D721Med (cell line): ENCODE measurements around the gene ELP2.
"Not testable (repeated sequence)": the region's sequence is repeated elsewhere in the genome, so short reads cannot be mapped to it uniquely, and the experiment has no call there.

Experiments
- DNase-seq: peaks from one replicate; pipeline ENCODE4 v3.0.0; 2011; ENCODE audit warnings: low spot score; ENCODE audit not compliant: insufficient read length
- FAIRE-seq: peaks from 2 replicates; lab custom pipeline; 2011; peaks lifted over from hg19 to GRCh38; lab: Jason Lieb, UNC
- TF ChIP-seq, protein P1 (sequence below): IDR thresholded peaks from 2 replicates; pipeline ENCODE4 v1.5.1; 2012; ENCODE audit warnings: mild to moderate bottlenecking, control low read depth; ENCODE audit not compliant: insufficient read depth; ENCODE audit errors: missing control alignments

Gene ELP2

DNA sequence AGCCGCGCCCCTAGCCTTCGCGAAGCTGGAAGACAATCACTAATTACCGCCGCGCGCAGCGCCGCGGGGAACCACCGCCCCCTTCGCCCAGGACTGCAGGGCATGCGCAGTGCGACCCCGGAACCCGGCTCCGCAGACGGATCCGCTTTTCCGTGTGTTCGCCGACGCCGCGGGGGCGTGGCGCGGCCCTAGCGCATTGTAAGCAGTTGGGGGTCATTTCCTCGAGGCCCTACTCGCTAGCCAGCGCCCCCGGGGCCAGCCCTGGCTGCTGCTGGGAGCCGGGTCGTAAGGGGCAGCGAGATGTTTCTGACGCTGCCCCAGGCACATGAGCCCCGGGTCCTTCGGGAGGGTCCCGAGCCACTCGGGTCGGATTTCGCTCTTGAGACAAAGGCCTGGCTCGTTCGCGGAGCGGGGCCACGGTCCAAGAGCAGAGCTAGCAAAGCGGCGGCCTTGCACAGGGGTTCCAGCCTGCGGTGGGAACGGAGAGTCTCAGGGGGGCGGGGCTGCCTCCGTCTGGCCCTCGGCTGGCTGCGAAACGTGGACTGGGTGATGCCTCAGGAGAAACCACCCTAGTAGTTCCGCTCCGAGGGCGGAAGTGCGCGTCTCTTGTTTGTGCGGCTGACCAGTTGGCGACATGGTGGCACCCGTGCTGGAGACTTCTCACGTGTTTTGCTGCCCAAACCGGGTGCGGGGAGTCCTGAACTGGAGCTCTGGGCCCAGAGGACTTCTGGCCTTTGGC is at the start of gene ELP2, which contains the start of gene SLC39A6:
ELP2 (plus strand) TSS at position 600 of the 739 bp plus-strand sequence; CDS start at position 635, 35 bp downstream.
SLC39A6 (minus strand) TSS at position 41 of the 739 bp plus-strand sequence. CDS start 2,333 bp downstream, outside the sequence.
- DNase-seq (peak; percentile 97), FAIRE-seq (no peak)
- TF ChIP-seq, protein P1, sequence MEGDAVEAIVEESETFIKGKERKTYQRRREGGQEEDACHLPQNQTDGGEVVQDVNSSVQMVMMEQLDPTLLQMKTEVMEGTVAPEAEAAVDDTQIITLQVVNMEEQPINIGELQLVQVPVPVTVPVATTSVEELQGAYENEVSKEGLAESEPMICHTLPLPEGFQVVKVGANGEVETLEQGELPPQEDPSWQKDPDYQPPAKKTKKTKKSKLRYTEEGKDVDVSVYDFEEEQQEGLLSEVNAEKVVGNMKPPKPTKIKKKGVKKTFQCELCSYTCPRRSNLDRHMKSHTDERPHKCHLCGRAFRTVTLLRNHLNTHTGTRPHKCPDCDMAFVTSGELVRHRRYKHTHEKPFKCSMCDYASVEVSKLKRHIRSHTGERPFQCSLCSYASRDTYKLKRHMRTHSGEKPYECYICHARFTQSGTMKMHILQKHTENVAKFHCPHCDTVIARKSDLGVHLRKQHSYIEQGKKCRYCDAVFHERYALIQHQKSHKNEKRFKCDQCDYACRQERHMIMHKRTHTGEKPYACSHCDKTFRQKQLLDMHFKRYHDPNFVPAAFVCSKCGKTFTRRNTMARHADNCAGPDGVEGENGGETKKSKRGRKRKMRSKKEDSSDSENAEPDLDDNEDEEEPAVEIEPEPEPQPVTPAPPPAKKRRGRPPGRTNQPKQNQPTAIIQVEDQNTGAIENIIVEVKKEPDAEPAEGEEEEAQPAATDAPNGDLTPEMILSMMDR, result no peak

DNA sequence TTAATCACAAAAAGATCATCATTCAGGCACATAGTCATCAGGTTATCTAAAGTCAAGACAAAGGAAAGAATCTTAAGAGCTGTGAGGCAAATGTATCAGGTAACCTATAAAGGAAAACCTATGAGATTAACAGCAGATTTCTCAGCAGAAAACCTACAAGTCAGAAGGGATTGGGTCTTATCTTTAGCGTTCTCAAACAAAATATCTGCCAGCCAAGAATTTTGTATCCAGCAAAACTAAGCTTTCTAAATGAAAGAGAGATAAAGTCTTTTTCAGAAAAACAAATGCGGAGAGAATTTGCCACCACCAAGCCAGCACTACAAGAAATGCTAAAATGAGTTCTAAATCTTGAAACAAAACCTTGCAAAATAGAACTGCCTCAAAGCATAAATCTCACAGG is 48.6 kb upstream of the ELP2 start:
- not testable (repeated sequence) for DNase-seq, FAIRE-seq

GRCh38 chr18:36083729-36084128 is 46.0 kb upstream of the ELP2 start:
- TF ChIP-seq, protein P1, result no peak
- no peak for FAIRE-seq
- no peak for DNase-seq

DNA sequence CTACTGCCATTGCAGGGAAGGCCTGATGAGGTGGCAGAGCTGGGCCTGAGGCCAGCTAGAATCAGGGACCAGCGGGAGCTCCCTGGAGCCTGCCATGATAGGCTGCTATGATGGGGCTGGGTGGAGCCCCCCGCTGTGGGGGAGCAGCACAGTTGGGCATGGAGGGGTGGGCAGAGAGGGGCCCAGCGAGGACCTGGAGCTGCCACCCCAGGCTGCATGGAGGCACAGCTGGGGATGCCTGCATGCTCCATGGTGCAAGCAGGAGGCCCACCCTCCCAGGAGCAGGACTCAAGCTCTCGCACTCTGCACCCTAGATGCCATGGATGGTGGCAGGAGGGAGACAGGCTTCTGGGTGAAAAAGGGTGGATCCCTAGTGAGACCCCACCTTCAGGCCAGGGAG is 44.5 kb upstream of the ELP2 start:
- no peak for DNase-seq
- TF ChIP-seq, protein P1, result no peak
- no peak for FAIRE-seq

- TF ChIP-seq, protein P1, result no peak
- DNase-seq, result no peak
- FAIRE-seq, result no peak
Observed at GRCh38 chr18:36086186-36086585, 43.5 kb upstream of the ELP2 start.

DNA sequence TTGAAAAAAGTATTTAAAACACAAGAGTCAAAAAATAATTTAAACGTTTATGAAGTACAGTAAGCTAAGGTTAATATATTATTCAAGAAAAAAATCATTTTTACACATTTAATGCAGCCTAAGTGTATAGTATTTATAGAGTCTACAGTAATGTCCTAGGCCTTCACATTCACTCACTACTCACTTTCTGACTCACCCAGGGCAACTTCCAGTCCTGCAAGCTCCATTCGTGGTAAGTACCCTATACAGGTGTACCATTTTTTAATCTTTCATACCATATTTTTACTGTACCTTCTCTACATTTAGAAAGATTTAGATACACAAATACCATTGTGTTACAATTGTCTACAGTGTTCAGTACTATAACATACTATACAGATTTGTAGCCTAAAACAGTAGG is 41.4 kb upstream of the ELP2 start:
- peak; percentile 60 for FAIRE-seq

DNA sequence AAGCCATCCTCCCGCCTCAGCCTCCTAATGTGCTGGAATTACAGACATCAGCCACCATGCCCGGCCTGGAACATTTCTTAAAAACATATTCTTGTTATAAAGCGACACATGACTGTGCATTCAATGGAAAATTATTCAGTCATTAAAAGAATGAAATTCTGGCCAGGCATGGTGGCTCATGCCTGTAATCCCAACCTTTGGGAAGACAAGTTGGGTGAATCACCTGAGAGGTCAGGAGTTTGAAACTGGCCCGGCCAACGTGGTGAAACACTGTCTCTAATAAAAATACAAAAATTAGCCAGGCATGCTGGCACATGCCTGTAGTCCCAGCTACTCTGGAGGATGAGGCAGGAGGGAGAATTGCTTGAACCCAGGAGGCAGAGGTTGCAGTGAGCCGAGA is 40.7 kb upstream of the ELP2 start:
- TF ChIP-seq, protein P1, result no peak
- FAIRE-seq, result no peak
- no peak for DNase-seq

More for the DNA sequence above, 41.4 kb upstream of the ELP2 start:
- DNase-seq, result no peak
- TF ChIP-seq, protein P1, result no peak

DNA sequence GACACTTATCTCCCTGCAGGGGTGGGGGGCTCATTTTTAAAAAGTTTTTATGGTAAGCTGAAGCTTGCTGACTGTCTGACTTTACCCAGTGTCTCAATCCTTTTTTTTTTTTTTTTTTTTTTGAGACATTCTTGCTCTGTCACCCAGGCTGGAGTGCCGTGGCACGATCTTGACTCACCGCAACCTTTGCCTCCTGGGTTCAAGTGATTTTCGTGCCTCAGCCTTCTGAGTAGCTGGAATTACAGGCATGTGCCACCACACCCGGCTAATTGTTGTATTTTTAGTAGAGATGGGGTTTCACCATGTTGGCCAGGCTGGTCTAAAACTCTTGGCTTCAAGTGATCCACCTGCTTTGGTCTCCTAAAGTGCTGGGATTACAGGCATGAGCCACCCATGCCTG is 37.6 kb upstream of the ELP2 start:
- not testable (repeated sequence) for DNase-seq, FAIRE-seq
